ENCODE data around the gene OR2AG1.

The OR2AG1 gene, protein sequence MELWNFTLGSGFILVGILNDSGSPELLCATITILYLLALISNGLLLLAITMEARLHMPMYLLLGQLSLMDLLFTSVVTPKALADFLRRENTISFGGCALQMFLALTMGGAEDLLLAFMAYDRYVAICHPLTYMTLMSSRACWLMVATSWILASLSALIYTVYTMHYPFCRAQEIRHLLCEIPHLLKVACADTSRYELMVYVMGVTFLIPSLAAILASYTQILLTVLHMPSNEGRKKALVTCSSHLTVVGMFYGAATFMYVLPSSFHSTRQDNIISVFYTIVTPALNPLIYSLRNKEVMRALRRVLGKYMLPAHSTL

DNA sequence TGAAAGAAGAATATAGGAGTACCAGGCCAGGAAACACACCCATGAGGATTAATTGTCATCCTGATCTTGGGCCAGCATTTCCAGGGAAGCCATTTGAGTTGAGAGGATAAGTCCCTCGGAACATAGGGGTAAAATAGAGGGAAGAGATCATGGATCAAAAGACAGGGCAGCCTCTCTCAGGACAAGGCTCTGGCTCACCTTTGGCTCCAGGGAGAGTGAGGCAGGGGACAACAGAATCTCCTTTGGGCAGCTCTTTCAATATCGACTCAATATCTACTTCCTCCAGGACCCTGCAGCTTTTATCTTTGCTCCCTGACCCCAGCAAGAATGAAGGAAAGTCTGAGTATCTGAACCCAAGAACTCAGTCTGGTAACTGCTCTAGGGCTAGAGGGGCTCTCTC, at the start of gene OR2AG1:
Gene OR2AG1 (plus strand): TSS at position 301 of the 400 bp plus-strand sequence. CDS start 2,018 bp downstream, outside the sequence.
- DNase-seq (ENCODE audit: low read depth) = no peak
- TF ChIP-seq CTCF (IDR thresholded peaks at IDR 0.05; ENCODE audit: insufficient read depth, low read depth, low read length, missing control alignments) = no peak
- H3K4me3 ChIP-seq (ENCODE audit: low read length) = no peak within 1 kb of the TSS

- H3K4me3 ChIP-seq (ENCODE audit: low read length) = no peak overlapping the region
- no peak for TF ChIP-seq CTCF (IDR thresholded peaks at IDR 0.05; ENCODE audit: insufficient read depth, low read depth, low read length, missing control alignments)
- DNase-seq (ENCODE audit: low read depth) = no peak
Measured at GRCh38 chr11:6733326-6734275, 49.2 kb upstream of the OR2AG1 start.

GRCh38 chr11:6734616-6735015, 48.2 kb upstream of the OR2AG1 start:
- DNase-seq (ENCODE audit: low read depth) = no peak
- H3K4me3 ChIP-seq (ENCODE audit: low read length) = no peak overlapping the region
- no peak for TF ChIP-seq CTCF (IDR thresholded peaks at IDR 0.05; ENCODE audit: insufficient read depth, low read depth, low read length, missing control alignments)

DNA sequence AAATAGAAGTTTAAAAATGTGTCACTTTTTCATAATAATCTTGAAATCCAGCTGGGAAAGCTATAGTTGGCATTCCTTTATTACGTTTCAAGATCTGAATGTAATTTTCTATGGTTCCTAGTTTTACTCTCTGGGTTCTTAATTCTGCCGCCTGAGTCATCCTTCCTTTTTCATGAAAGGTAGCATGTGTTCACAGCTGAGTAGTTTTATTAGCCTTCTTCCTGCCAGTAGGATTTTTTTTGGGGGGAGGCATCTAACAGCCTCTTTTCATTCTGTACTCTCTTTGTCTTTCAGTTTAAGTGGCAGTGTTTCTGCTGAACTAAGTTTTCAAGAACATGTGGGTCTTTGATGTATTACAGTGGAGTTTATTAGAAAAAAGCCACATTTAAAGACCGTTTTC, 47.5 kb upstream of the OR2AG1 start:
- no peak for TF ChIP-seq CTCF (IDR thresholded peaks at IDR 0.05; ENCODE audit: insufficient read depth, low read depth, low read length, missing control alignments)
- DNase-seq (ENCODE audit: low read depth) = peak; percentile 18
- H3K4me3 ChIP-seq (ENCODE audit: low read length) = no peak overlapping the region

DNA sequence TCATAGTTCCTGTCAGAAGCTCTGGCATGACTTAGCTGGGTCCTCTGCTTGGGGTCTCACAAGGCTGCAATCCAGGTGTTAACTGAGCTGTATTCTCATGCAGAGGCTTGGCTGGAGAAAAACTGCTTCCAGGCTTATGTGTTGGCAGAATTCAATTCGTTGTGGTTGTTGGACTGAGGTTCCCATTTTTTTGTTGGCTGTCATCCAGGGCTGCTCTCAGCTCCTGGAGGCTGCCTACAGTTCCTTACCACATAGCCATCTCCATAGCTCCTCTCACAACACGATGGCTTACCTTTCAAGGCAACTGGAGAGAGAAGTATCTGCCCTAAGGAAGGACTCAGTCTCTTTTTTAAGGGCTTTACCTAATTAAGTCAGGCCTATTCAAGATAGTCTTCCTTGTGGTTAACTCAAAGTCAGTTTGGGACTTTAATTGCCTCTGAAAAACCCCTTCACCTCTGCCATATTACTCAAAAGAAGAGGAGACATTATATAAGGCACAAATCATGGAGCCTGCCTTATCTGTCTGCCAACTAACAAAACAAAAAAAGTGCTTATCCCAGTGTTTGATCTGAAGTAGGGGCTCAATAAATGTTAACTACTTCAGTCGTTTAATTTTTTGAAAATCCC, 46.2 kb upstream of the OR2AG1 start:
- no peak overlapping the region for H3K4me3 ChIP-seq (ENCODE audit: low read length)
- no peak for TF ChIP-seq CTCF (IDR thresholded peaks at IDR 0.05; ENCODE audit: insufficient read depth, low read depth, low read length, missing control alignments)
- DNase-seq (ENCODE audit: low read depth) = peak; percentile 7

DNA sequence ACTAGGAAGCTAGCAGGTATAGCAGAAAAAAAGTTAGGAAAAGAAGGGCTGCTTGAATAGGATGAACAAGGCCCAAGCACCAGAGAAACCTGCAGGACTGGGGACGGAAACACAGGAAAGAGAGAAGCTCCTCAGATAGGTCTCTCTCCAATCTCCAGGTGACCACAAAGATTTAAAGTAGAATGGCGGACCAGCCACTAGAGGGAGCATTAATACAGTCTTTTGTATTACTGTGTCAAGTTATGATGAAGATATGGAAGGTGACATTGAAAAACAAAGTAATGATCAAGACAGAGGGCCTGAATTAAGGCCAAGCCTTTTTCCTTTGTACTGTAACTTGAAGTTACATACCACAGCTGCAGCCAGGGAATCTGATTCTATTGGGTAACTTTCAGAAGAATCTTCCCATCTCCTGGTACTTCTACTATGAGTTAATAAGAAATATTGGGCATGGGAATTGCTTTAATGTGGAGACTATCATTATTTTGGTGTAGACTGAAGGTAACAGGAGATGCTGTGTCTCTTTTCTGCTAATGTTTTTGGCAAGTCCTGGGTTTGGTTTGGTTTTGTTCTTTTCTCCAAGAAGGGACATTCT, 44.9 kb upstream of the OR2AG1 start:
- TF ChIP-seq CTCF (IDR thresholded peaks at IDR 0.05; ENCODE audit: insufficient read depth, low read depth, low read length, missing control alignments) = peak; percentile 67
- peak; percentile 60 for DNase-seq (ENCODE audit: low read depth)
- no peak overlapping the region for H3K4me3 ChIP-seq (ENCODE audit: low read length)

Data from epithelial cell of esophagus (primary cell).